ENCODE measurements around the gene KHDRBS1.
A peak's percentile ranks its signal among the peaks of the same experiment; 100 is the strongest.
"Not testable (repeated sequence)": the region's sequence is repeated elsewhere in the genome, so short reads cannot be mapped to it uniquely, and the experiment has no call there.

Gene KHDRBS1

DNA sequence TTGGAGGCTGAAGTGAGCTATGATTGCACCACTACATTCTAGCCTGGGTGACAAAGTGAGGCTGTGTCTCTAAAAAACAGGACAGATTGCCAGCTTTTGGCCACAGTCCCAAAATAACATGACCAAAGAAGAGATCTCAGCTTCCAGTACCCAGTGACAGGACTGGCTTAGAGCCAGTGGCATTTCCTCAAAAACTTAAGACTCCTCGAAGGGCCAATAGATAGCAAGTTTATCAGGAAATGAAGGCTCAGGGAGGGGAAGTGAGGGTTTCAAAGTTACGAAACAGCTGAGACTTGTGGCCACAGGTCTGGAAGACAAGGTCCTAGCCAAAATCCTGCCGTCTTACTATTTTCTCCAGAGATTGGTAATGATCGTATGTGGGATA lies 52.8 kb downstream of the KHDRBS1 start:
- DNase-seq, result peak; percentile 71

DNA sequence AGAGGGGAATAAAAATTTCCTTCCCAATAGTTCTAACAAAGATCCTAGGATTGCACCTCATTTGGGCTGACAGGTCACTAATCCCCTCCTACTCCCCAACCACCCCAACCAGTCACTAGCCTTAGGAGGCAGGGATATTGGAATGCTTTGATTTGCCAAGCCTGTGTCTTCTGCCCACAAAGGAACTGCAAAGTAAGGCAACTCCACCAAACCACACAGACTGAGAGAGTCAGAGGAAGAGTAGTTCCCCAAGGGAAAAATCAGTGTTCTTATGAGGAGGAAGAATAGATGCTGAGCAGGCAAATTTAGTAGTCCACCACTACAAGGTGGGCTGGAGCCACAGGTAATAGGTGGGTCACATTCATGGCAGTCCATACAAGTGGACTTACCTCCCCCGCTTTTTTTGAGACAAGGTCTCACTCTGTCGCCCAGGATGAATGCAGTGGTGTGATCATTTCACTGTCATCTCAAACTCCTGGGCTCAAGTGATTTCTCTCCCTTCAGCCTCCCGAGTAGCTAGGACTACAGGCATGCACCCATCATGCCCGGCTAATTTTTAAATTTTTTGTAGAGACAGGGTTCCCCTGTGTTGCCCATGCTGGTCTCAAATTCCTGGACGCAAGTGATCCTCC lies 55.4 kb downstream of the KHDRBS1 start:
- no peak for DNase-seq

DNA sequence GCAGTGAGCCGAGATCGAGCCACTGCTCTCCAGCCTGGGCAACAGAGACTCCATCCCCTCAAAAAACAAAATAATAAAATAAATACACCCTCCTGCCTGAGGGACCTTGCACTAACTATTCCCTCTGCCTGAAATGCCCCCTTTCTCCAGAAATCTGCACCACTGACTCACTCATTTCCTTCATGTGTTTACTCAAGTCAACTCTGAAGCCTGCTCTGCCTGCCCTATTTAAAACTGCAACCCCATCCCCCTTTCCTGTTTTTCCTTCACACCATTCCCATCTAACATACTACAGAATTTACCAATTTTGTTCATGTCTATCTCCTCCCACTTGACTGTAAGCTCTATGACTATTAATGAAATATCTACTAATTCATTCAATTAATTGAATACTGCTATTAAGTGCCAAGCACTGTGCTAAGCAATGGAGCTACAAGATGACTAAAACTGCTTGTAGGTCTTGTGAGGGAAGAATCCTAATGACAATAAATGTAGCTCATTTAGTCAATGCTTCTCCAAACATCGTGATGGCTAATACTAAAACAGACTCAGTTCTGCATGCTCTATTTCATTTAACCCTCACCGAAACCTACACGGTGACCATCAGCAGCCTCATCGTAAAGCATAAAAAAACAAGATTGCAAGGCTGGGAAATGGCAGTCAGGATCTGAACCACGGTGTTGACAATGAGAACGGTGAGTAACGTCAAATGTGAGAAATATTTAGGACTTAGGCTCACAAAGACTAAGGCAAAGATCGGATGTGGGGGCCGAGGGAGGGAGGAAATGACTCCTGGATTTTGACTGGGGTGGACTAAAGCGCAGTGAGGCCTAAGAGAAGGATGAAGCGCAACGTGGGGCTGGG lies 58.3 kb downstream of the KHDRBS1 start:
- no peak for DNase-seq

DNA sequence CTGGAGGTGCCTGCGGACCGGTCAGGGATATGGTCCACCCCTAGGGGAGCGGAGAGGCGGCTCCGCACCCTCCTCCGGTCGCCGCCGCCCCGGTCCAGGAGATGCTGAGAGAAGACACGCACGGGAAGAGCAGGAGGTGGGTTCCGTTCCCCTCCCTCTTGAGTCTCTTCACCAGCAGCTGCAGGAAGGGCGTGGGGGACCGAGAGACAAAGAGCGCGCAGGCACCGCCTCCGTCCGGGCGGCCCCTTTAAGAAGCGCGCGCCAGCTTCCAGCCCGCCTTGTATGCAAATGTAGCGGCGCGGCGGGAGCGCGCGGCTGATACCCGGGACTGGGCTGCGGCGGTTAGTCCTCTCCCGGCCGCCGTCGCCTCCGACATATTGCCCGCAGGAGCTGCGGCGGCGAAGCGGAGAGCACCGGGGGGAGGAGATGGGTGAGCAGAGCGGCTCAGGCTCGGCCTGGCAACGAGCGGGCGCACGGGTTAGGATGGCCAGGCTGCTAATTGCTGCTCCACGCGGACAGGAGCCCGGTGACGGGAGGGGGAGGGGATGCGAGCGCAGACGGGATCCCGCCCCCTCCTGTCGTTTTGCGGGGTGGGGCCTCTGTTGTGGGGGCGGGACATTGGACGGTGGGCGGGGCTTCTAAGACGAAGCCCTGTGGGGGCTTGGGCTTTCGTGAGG lies 59.1 kb downstream of the KHDRBS1 start, which contains the start of gene TMEM39B:
TMEM39B (plus strand) TSS at position 318 of the 677 bp plus-strand sequence; CDS start at position 427, 109 bp downstream.
- DNase-seq, result peak; percentile 97

DNA sequence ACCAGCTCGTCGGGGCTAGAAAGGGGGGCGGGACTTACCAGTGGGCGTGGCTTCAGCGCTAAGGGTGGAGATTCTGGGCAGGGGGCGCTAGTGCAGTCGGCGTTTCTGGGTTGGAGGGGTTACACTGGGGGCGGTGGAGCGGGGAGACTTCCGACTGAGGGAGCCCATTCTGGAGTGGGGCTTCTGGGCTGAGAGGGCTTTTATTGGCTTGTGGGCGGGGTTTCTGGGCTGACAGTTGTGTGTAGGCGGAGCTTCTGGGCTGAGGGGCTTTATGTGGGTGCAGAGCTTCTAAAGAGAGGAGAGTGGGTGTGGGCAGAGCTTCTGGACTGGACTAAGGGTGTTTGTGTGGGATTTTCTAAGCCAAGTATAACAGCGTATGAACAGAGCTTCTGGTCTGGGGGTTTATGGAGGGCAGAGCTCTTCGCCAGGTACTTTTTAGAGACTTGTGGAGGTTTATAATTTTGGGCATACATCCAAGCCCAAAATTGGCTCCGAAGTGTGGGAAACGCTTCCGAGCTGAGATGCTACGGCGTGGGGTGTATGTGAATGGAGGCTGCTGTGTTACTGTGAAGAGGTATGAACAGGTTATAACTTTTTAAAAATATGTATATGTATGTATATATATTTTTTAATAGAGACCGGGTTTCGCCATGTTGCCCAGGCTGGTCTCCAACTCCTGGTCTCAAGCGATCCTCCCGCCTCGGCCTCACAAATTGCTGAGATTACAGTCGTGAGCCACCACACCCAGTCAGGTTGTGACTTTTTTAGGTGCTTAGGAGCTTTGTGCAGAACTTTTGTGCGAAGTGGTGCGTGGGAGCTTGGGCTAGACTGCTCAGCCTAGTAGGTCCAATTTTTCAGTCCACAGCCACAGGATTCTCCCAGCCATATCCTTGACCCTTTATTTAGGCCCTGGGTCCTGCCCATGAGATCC lies 59.9 kb downstream of the KHDRBS1 start:
- DNase-seq, result peak; percentile 90

DNA sequence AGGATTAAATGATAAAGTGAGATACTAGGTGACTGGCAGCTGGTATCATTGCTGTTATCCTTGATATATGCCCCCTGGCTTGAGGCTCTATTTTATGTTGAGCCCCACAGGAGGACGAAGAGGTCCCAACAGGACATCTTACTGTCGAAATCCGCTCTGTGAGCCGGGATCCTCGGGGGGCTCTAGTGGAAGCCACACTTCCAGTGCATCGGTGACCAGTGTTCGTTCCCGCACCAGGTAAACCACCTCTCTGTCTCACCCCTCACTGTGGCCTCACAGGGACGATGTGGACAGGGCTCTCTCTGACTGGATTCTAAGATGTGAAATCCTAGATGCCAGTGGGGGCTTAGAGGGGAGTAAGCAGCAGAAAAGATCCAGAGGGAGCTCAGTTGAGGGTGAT lies 61.2 kb downstream of the KHDRBS1 start:
- no peak for DNase-seq

DNA sequence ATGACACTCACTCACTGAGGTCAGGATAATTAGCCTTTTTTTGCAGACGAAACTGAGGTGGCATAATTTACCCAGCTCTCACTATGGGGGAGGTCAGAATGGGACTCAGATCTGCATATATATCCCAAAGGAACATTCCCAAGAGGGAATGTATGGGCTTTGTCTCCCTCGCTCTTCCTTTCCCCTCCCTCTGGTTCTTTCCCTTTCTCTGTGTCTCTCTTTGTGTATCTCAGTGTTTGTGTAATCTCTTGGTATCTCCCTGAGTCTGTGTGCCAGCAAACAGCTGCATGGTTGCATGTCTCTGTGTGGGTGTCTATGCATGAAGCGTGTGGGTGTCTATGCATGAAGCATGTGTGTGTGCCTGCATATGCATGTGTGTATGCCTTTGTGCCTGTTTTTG lies 63.8 kb downstream of the KHDRBS1 start:
- DNase-seq, result no peak

DNA sequence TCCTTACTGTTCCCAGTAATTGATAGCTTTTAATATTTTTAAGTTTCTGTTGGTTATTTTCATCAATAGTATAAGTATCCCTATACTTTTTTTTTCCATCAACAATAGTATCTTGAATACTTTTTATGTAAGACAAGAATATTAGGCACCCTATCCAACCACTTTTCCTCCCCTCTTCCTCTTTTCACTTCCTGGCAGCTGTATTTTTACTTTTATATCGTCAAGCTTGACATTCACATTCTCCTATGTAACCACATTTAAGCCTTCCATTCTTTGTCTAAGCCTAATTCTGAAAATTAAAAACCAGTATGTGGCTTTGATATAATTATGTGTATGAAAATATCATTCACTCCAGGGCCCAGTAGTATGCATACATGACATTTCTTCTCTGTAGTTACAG lies 68.4 kb downstream of the KHDRBS1 start:
- DNase-seq, result no peak

DNA sequence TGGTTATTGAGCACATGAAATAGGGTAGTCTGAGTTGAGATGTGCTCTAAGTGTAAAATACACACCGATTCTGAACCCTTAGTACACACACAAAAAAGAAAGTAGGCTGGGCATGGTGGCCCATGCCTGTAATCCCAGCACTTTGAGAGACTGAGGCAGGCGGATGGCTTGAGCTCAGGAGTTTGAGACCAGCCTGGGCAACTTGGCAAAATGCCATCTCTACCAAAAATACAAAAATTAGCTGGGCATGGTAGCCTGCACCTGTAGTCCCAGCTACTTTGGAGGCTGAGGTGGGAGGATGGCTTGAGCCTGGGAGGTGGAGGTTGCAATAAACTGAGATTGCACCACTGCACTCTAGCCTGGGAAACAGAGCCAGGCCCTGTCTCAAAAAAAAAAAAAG lies 72.7 kb downstream of the KHDRBS1 start:
- not testable (repeated sequence) for DNase-seq

DNA sequence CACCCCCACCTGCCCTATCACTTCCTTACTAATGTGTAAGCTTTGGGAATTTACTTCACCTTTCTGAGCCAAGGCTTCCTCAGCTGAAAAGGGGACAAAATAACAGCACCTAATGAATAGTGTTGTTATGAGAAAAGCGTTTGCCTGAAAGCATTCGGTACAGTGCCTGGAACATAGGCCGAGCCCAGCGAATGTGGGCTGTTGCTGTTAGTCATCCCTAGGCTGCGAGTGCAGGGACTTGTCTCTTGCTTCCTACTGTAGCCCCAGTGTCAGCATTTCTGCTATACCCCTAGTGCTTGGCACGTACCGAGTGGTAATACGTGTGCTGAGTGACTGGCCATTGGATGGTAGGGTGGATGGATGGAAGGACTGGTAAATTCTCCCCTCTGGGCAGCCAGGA lies 77.5 kb downstream of the KHDRBS1 start:
- no peak for DNase-seq

DNA sequence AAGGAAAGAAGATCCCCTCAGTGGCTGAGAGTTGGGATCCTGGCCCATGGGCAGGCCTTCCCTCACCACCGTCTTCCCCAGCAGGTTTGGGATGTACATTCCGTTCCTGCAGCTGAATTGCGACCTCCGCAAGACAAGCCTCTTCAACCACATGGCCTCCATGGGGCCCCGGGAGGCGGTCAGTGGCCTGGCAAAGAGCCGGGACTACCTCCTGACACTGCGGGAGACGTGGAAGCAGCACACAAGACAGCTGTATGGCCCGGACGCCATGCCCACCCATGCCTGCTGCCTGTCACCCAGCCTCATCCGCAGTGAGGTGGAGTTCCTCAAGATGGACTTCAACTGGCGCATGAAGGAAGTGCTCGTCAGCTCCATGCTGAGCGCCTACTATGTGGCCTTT lies 77.9 kb downstream of the KHDRBS1 start:
- DNase-seq, result no peak

Data from DMS79 (cell line).